Liver (tissue), 3 donors: Measurements from ENCODE around the gene EEF1A1.

ENCODE experiments used
- ATF3 ChIP-seq: IDR thresholded peaks from 2 replicates; pipeline ENCODE4 v1.6.1; 2016; ENCODE audit warnings: antibody characterized with exemption
- CTCF ChIP-seq: fragments of 150-350 bp; IDR thresholded peaks from 2 replicates; pipeline ENCODE4 v1.5.1; 2017; ENCODE audit warnings: improper control_type of control experiment, low read depth, low read length; ENCODE audit not compliant: missing input control
- FOXA1 ChIP-seq: IDR thresholded peaks from 2 replicates; pipeline ENCODE4 v1.6.1; 2016; ENCODE audit warnings: antibody characterized with exemption
- GABPA ChIP-seq, 2 donors: IDR thresholded peaks in 1 of 2; conservative IDR thresholded peaks in 1 of 2; 2 replicates each; pipeline ENCODE4 v1.6.1; 2016; ENCODE audit warnings: antibody characterized with exemption in 2 of 2, mild to moderate bottlenecking in 1 of 2, moderate library complexity in 1 of 2
- HNF4A ChIP-seq, 2 donors: conservative IDR thresholded peaks; 2 replicates each; pipeline ENCODE4 v1.6.1; 2016; ENCODE audit warnings: antibody characterized with exemption in 2 of 2, mild to moderate bottlenecking in 2 of 2
- HNF4G ChIP-seq: IDR thresholded peaks from 2 replicates; pipeline ENCODE4 v1.6.1; 2016; ENCODE audit warnings: antibody characterized with exemption
- JUND ChIP-seq, 2 donors: IDR thresholded peaks; 2 replicates each; pipeline ENCODE4 v1.6.1; 2016; ENCODE audit warnings: antibody characterized with exemption in 2 of 2
- NR2F2 ChIP-seq: IDR thresholded peaks from 2 replicates; pipeline ENCODE4 v1.6.1; 2016; ENCODE audit warnings: antibody characterized with exemption
- RAD21 ChIP-seq, 2 donors: IDR thresholded peaks; 2 replicates each; pipeline ENCODE4 v1.6.1; 2016; ENCODE audit warnings: antibody characterized with exemption in 2 of 2, mild to moderate bottlenecking in 2 of 2
- TAF1 ChIP-seq: conservative IDR thresholded peaks from 2 replicates; pipeline ENCODE4 v1.6.1; 2016; ENCODE audit warnings: antibody characterized with exemption, mild to moderate bottlenecking
- YY1 ChIP-seq: IDR thresholded peaks from 2 replicates; pipeline ENCODE4 v1.6.1; 2016; ENCODE audit warnings: antibody characterized with exemption, mild to moderate bottlenecking
- TF ChIP-seq, protein P1 (sequence below): IDR thresholded peaks from 2 replicates; pipeline ENCODE4 v1.6.1; 2016; ENCODE audit warnings: antibody characterized with exemption
- TF ChIP-seq, protein P2 (sequence below): IDR thresholded peaks from 2 replicates; pipeline ENCODE4 v1.6.1; 2016; ENCODE audit warnings: antibody characterized with exemption, mild to moderate bottlenecking
- donor health status: healthy.
- donor health status: healthy.

DNA sequence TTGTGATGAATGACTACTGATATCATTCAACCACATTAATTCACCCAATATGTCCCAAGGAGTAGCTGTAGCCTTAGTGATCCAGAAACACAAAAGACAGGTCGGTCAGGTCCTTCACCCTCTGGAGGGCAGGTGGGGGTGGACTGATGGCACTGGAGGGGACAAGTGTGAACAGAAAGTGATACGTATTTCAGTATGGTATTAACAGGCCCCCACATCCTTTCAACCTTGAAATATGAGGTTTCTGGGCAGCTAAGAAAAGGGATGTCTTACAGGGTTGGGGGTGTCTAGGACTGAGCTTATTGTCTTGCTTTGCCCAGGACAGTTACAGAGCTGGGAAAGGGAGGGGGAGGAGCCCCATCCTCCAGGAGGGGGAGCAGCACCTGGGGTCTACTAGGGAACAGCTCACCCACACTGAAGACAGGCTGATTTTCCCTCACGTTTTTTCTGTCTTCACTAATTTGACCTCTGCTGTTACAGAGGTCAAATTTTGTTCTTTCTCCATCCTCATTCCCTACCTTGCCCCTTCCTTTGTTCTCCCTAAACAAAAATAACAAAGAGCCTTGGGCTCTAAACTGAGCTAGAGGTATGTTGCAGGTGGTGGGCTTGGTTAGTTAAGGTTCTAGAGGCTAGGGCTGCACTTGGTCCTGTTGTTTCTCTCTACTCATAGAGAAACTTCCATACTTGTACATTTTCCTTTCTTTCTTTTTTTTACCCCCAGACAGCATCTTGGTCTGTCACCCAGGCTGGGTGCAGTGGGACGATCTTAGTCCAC, 38.0 kb upstream of the EEF1A1 start:
- TF ChIP-seq CTCF, result no peak
- TF ChIP-seq, protein P1, sequence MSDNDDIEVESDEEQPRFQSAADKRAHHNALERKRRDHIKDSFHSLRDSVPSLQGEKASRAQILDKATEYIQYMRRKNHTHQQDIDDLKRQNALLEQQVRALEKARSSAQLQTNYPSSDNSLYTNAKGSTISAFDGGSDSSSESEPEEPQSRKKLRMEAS, result no peak
- no peak for TF ChIP-seq HNF4G
- TF ChIP-seq NR2F2, result no peak
- no peak for TF ChIP-seq FOXA1
- no peak for TF ChIP-seq JUND (IDR thresholded peaks at IDR 0.05)
- TF ChIP-seq, protein P2, sequence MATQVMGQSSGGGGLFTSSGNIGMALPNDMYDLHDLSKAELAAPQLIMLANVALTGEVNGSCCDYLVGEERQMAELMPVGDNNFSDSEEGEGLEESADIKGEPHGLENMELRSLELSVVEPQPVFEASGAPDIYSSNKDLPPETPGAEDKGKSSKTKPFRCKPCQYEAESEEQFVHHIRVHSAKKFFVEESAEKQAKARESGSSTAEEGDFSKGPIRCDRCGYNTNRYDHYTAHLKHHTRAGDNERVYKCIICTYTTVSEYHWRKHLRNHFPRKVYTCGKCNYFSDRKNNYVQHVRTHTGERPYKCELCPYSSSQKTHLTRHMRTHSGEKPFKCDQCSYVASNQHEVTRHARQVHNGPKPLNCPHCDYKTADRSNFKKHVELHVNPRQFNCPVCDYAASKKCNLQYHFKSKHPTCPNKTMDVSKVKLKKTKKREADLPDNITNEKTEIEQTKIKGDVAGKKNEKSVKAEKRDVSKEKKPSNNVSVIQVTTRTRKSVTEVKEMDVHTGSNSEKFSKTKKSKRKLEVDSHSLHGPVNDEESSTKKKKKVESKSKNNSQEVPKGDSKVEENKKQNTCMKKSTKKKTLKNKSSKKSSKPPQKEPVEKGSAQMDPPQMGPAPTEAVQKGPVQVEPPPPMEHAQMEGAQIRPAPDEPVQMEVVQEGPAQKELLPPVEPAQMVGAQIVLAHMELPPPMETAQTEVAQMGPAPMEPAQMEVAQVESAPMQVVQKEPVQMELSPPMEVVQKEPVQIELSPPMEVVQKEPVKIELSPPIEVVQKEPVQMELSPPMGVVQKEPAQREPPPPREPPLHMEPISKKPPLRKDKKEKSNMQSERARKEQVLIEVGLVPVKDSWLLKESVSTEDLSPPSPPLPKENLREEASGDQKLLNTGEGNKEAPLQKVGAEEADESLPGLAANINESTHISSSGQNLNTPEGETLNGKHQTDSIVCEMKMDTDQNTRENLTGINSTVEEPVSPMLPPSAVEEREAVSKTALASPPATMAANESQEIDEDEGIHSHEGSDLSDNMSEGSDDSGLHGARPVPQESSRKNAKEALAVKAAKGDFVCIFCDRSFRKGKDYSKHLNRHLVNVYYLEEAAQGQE, result no peak
- no peak for TF ChIP-seq RAD21 (IDR thresholded peaks at IDR 0.05)
- TF ChIP-seq GABPA (IDR thresholded peaks at IDR 0.05 in 1 of 2, conservative IDR thresholded peaks at IDR 0.05 in 1 of 2), result no peak
- TF ChIP-seq ATF3, result no peak
- TF ChIP-seq HNF4A (conservative IDR thresholded peaks at IDR 0.05), result no peak
- TF ChIP-seq YY1, result no peak
- TF ChIP-seq TAF1, result no peak
